Measurements from ENCODE around the gene SMAGP.
"Not testable (repeated sequence)": the region's sequence is repeated elsewhere in the genome, so short reads cannot be mapped to it uniquely, and the experiment has no call there.

SMAGP gene

DNA sequence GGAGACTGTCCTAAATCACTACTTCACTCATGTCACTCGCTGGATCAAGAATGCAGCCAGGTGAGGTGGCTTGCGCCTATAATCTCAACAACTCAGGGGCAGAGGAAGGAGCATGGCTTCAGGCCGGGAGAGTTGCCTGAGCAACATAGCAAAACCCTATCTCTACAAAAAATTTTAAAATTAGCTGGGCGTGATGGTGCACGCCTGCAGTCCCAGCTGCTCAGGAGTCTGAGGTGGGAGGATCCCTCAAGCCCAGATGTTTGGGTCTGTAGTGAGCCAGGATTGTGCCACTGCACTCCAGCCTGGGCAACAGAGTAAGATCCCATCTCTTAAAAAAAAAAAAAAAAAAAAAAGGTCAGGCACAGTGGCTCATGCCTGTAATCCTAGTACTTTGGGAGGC, 5.9 kb downstream of the SMAGP start:
- DNase-seq = no peak

DNA sequence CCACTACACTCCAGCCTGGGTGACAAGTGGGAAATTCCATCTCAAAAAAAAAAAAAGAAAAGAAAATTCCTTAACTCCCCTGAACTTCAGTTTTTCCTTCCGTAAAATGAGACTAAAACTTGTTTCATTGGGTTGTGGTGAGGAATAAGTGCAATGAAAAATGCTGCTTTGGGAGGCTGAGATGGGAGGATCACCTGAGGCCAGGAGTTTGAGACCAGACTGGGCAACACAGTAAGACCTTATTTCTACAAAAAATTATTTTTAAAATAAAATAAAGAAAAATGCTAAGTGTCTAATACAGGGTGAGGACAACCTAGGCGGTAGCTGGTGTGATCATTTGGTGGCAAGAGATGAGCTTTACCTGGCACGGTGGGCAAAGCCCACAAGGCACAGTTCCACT, 6.9 kb downstream of the SMAGP start:
- no peak for DNase-seq

DNA sequence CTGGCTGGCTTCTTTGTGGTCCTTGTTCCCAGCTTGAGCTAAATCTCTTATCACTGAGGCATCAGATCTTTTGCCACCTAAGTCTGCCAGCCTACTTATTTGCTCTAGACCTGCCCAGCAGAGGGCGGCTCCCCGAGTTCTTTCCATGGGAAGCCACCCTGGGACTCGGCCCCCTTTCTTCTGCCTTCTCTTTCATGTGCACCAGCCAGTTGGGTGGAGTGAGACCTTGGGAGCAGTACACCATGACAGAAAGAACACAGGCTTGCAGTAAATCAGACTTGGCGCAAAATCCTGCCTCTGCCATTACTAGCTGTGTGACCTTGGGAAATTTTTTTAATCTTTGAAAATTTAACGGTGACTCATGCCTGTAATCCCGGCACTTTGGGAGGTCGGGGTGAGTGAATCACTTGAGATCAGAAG, 7.4 kb downstream of the SMAGP start:
- DNase-seq = peak in 1 of 2 donors; percentile 56

DNA sequence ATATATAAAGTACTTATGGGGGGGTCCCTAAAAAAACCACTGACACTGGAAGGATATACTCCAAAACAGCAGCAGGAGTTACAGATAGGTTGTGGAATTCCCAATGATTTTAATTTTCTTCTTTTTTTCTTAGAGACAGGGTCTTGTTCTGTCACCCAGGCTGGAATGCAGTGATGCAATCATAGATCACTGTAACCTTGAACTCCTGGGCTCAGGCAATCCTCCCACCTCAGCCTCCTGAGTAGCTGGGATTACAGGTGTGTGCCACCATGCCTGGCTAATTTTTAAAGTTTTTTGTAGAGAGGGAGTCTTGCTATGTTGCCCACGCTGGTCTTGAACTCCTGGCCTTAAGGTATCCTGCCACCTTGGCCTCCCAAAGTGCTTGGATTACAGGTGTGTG, 10.6 kb downstream of the SMAGP start:
- not testable (repeated sequence) for DNase-seq

DNA sequence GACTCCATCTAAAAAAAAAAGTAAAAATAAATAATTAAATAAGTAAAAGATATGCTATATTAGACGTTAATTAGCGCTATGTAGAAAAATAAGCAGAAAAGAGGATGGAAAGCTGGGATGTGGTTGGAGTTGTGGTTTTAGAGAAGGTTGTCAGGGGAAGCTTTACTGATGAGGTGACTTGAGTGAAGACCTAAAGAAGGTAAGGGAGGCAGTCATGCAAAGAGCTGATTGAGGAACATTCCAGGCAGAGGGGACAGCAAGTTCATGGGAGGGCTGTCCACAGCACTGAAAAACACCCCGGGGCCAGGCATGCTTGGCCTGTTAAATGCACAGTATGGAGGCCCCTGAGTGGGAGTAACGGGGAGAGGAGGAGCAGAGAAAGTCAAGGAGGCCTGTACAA, 15.7 kb downstream of the SMAGP start:
- no peak for DNase-seq

DNA sequence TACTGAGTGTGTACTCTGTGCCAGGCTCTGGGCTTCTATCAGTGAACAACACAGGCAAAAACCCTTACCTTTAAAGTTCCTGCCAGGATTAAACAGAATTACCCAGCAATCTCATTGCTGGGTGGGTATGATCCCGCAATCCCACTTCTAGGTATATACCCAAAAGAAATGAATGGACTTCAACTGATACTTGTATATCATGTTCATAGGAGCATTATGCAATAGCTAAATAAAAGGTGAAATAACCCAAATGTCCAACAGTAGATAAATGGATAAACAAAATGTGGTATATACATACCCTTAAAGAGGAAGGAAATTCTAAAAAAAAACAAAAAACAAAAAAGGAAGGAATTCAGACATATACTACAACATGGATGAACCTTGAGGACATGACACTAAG, 16.9 kb downstream of the SMAGP start:
- DNase-seq = no peak

DNA sequence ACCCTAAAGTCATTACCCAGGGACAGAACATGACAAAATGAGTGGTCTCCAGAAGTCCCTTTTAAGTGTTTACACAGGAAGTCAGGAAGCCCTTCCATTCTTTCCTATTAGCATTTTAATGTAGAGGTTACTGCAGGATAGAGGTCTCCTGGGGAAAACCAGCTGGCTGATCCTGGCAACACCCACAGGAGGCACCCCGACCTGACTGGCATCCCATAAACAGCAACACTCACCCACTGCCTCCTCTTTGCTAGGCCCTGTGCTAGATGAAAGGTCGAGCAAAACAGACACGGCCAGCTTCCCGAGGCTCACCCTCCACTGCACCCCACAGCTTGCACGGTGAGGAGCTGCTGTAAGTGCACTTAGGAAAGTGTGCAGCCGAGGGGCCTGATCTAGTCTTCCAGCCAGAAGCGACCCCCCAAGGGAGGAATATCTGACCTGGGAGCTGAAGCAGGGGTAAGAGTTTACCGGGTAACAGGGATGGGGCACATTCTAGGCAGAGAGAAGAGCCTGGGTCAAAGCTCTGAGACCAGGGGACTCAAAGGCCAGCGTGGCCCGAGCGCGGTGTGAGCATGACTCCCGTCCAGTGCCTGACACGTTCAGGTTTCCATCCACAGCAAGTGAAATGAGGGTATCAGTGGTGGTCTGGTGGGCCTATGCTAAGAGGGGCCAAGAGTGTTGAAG, 22.6 kb downstream of the SMAGP start:
- DNase-seq = no peak

DNA sequence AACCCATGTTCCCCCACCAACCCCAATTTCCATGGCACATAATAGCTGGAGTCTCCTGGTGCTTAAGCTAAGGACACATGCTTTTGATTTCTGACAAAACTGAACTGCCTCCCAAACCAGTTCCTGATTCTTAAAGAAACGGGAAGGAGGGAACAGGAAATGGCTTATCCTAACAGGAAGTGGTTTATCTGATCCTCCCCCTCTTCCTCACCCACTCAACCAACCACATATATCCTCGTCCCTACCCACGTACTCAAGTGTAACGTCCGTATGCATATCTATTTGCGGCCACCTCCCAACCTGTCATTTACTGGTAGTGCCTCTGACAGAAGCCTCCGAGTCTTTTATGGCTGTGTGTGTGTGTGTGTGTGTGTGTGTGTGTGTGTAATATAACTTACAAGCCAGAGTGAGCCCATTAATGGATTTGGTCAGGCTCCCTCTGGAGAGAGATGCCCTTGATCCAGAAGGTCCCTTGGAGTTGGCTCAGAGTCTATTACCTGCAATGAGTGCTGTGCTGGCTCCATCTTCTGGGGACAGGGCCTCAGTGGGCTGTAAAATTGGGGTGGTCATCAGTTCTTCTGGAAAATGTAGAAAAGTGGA, 23.9 kb downstream of the SMAGP start:
- DNase-seq = peak; percentile 93 to 95

DNA sequence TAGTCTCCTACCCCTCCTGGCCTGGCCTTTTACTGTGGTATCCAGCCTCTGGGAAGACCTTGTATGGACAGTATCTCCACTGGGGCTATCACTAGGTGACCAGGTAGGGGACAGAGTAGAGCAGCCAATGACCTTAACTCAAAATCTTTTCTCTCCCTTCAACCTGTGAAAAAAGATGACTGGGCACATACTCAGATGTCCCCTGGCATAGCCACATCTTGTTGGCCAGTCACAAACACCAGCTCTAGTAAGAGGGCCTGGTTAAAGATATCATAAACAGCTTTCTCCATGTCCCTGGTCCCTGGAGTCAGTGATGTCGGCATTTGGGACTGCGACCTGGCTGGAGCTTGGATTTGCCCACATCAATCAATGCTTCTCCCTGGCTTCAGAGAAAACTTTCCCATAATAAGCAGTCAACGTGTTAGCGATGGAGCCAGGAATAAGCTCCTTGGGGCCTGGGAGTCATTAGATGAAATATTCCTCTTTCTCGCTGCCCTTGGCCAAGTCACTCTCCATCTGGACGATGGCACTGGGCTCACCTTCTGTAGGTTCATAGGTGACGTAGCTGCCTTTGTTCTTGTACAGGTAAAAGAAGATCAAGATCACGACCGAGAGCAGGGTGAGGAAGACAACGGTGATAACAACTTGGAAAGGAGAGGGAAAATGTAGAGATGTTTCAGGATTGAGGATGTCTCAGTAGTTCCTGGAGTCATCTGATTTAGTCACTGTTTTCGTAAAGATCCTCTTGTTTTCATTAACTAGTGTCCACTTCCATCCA, 24.6 kb downstream of the SMAGP start:
- DNase-seq = no peak

DNA sequence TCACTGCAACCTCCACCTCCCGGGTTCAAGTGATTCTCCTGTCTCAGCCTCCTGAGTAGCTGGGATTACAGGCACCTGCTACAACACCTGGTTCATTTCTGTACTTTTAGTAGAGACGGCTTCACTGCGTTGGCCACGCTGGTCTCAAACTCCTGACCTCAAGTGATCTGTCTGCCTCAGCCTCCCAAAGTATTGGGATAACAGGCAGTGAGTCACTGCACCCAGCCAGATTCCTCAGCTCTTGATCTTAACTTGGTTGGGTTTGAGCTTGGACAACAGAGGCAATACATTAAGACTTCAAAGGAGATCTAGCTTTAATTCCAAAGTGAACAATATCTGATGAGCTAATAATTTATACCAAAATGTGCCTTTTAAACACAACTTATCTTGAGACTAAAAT, 25.9 kb downstream of the SMAGP start:
- DNase-seq = no peak

DNA sequence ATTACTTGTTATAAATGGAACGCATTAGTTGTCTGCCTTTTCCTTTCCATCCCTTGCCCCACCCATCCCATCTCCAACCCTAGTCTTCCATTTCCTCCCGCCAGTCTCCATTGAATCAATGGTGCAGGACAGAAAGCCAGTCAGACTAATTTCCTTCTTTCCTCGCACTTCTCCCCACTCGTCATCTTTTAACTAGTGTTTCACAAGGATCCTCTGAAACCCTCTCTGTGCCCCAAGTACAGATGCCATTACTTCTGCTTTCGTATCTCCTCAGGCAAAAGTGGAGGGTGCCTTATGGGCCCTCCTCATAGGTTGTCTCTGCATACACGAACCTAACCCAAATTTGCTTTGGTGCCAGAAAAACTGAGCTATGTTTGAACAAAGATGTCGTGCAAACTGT, 27.3 kb downstream of the SMAGP start:
- DNase-seq = peak; percentile 63 to 78

DNA sequence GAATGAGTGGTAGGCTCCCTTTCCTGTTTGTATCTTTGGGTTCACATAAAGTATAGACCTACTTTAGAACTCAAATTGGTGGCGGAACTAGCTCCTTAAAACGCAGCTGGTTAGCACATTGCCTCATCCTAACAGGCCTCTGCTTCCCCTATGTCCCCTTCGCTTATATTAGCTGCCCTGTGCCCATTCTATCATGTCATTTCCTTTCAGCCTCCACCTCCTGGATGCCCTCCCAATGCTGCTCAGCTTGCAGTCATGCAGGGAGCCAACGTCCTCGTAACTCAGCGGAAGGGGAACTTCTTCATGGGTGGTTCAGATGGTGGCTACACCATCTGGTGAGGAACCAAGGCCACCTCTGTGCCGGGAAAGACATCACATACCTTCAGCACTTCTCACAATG, 28.1 kb downstream of the SMAGP start:
- DNase-seq = peak; percentile 85 to 92

DNA sequence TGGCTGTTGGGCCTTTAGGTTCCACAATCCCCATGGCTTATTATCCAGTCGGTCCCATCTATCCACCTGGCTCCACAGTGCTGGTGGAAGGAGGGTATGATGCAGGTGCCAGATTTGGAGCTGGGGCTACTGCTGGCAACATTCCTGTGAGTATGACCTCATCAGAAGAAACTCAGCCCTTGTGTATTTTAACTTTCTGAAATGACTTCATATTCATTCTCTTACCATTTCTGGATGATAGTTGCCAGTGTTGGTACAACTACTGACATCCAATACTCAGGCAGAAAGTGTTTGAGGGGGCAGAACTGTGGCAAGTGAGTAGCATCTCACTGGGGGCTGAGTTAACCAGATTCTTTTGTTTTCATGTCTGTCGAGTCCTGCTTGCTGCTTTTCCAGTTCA, 29.2 kb downstream of the SMAGP start:
- DNase-seq = no peak

DNA sequence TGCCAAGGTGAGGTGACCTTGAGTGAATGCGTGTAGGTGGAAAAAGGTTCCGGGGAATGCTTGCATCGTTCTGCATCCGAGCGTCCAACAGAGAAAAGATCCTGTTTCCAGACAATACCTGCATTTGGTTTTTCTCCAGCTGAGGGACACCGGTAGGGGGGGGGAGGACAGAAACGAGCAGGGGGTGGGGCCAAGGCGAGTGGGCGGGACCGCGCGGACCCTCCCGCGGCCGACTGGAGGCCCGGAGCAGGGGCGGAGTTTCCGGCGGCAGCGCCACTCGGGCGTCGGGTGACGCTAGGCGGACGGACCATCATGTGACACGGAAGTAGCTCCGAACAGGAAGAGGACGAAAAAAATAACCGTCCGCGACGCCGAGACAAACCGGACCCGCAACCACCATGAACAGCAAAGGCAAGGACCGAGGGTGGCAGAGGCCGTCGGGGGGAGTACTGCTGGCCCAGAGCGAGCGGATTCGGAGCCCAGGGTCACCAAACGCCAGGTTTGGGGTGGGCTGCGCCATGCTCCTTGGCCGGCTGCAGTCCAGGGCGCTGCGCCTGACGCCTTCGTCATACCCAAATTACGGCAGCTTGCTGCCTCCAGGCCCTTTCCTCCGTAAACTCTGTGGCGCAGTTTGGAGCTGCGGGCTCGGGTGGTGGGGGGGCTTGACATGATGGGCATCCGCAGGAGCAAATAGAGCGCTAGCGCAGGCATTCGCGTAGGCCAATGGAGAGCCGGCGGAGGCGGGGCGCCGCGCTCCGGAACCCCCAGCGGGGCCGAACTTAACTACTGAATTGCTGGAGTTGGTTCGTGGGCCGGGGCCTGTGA, 31.5 kb downstream of the SMAGP start, which contains the start of gene DAZAP2:
Gene DAZAP2 (plus strand): TSS at position 317 of the 825 bp plus-strand sequence. CDS start 82 bp downstream, at position 399.
- peak; percentile 94 to 97 for DNase-seq

DNA sequence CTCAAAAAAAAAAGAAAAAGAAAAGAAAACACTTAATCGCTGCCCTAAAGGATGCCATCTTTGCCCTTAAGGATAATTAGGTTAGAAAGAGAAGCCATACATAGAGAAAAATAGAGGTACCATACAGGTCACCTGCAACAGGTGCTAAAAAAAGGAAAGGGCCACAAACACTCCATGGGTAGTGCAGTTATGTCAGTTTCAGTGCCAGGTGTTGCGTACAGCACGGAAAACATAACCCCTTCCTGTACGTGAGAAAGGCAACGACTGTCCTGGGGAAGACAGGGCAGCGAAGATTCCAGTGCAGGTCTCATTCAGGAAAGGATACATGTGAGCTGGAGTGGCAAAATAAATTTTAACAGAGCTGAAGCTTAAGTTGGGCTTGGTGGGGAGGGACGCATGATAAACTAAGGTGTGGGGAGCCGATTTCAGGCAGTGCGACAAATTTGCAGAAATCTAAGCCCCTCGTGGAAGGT, 32.1 kb downstream of the SMAGP start:
- peak in 1 of 2 donors; percentile 4 for DNase-seq

DNA sequence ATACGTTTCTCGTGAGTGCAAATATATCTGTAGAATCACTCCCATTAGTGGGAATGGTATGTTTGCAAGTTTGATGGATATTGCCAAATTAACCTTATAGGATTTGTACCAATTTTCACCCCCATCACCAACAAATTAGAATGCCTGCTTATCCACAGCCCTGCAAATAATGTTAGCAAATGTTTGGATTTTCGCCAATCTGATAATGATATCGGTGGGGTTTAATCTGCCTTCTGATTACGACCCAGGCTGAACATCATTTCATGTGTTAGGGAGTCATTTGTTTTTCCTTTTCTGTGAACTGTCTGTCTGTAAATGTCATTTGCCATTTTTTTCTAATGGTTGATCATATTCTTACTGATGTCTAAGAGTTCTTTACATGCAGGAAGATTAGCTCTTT, 35.7 kb downstream of the SMAGP start:
- no peak for DNase-seq

DNA sequence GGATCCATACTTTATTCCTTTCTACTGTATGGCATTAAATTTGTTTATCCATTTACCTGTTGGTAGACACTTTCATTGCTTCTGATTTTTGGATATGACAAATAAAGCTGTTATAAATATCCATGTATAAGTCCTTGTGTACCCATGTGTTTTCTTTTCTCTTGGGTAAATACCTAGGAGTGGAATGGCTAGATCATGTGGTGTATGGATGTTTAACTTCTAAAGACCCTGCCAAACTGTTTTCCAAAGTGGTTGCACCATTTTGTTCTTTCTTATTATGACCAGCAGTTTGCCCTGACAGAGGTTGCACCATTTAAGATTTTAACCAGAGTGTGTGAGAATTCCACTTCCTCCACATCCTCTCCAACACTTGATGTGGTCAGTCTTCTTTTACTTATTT, 37.6 kb downstream of the SMAGP start:
- no peak for DNase-seq

DNA sequence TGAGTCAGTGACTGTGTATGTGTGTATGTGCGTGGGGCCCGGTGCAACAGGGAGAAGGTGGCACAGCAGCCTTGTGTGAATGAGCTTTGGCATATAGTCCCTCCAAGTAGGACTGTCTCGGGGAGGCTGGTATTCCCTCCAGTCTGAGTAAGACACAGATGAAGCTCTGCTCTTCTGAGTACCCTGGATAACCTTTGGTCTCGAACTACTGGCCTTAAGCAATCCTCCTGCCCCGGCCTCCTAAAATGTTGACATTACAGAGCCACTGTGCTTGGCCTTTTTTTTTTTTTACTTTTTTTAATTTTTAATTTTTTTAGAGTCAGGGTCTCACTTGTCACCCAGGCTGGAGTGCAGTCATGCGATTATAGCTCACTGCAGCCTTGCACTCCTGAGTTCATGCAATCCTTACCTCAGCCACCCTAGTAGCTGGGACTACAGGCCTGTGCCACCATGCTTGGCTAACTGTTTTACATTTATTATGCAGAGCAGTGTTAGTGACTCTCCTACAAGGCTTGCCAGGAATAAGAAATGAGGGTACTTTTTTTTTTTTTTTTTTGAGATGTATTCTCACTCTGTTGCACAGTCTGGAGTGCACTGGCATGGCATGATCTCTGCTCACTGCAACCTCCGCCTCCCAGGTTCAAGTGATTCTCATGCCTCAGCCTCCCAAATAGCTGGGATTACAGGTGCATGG, 41.0 kb downstream of the SMAGP start:
- DNase-seq = no peak

DNA sequence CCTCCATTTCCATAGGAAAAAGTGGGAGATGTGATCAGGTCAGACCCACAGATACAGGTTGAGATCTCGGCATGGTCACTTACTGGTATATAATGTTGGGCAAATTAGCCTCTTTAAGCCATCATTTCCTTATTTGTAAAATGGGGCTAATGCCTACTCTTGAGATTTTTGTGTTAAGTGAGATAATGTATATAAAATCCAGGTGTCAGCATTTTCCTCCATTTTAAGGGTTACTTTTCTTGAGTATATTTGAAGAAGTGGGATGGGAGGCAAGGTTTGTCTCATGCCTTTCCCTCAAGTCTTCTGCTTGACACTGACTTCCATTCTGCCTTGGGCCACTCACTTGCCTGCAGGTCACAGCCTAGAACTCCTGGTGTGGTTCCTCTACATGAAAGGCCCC, 42.3 kb downstream of the SMAGP start:
- no peak for DNase-seq

DNA sequence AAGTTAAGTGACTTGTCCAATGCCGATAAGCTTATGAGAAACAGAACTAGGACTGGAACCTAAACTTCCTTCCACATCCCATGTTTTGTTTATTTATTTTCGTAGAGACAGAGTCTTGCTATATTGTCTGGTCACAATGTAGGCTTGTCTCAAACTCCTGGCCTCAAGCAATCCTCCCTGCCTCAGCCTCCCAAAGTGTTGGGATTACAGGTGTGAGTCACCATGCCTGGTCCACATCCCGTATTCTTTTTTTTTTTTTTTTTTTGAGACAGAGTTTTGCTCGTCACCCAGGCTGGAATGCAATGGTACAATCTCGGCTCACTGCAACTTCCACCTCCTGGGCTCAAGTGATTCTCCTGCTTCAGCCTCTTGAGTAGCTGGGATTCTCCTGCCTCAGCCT, 43.1 kb downstream of the SMAGP start:
- not testable (repeated sequence) for DNase-seq

DNA sequence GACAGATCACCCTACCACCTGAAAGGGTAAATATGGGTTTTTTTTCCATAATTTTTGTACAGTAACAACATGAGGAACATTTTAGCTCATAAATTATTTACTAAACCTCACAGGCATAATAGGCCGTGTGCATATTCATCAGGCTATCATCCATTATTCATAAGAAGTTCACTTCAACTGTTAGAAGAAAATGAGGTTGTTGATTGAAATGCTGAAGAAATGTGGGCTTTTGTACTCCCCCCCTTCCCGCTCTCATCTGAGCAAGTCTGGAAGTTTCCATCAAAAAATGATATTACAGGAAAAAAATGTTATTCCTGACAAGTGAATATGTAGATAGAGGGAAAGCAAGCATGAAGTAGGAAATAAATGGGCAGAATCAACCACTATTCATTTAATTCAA, 44.4 kb downstream of the SMAGP start:
- DNase-seq = no peak

DNA sequence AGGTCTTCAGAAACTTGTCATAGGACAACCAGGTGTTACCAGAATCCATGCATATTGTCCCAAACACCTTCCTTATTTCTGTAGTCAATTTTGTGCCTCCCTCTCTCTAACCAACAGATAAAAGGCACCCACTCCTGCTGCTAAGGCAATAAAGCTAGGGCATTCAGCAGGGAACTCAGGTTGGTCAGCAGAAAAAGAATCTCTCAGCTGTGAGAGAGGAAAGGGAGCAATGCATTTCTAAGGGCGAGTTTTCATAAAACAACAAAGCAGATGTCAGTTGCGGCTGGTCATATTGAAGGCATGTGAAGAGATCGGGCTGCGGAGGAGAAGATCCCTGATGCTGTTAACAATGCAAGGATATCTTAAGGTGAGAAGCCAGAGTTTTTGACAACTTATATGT, 45.0 kb downstream of the SMAGP start:
- no peak for DNase-seq
